Loucy (cell line): ENCODE measurements around the gene KIDINS220.

ENCODE experiments used
- CTCF ChIP-seq: fragments of 200-600 bp; sonication (generic); conservative IDR thresholded peaks from 2 replicates; pipeline ENCODE4 v1.5.1; 2014; ENCODE audit warnings: mild to moderate bottlenecking, antibody characterized with exemption, low read length
- EZH2phosphoT487 ChIP-seq: fragments of 200-600 bp; IDR thresholded peaks from 2 replicates; pipeline ENCODE4 v1.6.1; 2018; ENCODE audit warnings: antibody characterized with exemption, mild to moderate bottlenecking, moderate library complexity, borderline replicate concordance

- TF ChIP-seq CTCF (no peak), EZH2phosphoT487 (no peak)
Observed at GRCh38 chr2:8704906-8705305, 132.5 kb downstream of the KIDINS220 start.
